AG20443 (cell line): ENCODE data around the gene WWOX.
"Not testable (repeated sequence)": the region's sequence is repeated elsewhere in the genome, so short reads cannot be mapped to it uniquely, and the experiment has no call there.

Experiments used
- DNase-seq: peaks from one replicate; pipeline ENCODE4 v3.0.0; 2012; ENCODE audit warnings: low spot score, mixed read lengths

WWOX gene

DNA sequence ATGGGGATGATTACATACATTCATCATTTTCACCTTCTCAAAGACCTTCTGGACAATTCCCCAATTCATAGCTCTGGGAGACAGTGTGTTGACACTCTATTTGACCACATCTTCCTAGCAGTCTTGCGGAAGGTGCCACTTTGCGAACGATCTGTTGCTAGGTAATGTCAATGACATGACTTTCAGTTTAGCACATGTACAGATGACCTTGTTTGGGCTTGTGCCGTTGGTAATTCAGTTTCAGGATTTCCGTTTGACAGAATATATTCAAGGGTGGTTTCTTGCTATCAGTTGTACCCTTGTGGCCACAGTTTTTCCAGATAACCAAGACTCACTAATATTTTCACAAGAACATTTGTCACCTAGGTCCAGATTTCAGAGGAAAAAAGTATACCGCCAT is 478.2 kb downstream of the WWOX start:
- no peak for DNase-seq

DNA sequence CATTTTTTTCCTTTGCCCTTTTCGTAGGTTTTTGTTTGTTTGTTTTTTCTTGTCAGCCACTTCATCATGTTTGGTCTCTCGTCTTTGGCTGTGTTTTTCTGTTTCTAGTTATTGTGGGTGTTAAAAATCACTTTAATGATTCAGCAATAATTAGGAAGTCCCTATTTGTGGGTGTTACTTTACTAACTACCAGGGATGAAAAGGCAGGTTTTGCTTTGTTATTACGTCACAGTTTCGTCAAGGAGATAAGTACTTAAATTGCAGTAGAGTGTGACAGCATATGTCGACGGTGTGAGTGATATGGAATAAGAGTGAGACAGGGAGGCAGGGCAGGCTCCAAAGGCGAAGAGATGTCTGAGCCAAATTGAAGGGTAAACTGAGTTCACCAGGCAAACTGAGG is 479.6 kb downstream of the WWOX start:
- DNase-seq = no peak

DNA sequence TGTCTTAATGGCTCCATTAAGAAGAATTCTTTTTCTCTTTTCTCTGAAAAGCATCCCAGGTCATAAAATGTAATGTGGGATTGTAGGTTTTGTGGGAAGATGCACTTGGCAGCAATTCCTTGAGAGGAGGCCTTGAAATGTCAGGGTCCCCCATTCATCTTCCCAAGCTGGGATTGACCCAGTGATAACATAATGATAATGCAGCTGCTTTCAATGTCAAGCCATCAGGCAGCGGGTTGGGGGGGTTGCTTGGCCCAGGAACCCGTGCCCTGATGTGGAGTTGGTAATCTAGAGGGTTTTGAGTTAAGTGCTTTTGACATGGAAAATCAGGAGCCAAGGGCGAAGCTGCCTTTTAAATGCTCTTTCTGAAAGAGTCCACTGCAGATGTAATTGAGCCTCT is 484.0 kb downstream of the WWOX start:
- no peak for DNase-seq

DNA sequence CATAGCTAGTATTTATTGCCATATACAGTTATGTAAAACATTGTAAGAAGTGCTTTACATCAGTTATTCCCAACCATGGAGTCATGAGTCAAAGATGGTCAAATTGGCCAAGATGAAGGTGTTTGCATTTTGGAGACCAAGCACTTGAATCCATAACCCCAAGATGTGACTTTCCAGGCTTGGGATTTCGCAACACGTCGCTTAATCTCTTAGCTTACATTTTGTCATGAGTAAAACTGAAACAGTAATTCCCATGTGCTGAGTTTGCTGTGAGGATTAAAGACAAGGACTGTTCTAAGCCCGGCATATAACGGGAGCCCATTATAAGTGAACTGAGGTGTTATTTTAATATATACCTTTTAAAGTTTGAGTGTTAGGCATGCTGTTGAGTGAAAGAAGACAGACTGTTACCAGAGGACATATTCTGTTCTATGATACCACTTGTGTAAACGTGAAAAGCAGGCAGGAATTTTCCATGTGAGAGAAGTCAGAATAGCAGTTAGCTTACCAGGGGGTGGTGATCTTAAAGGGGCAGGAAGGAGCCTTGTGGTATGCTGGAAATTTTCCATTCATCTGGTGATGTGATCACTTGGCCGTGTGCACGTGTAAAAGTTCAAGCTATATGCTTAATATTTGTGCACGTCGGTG is 484.9 kb downstream of the WWOX start:
- DNase-seq = no peak

DNA sequence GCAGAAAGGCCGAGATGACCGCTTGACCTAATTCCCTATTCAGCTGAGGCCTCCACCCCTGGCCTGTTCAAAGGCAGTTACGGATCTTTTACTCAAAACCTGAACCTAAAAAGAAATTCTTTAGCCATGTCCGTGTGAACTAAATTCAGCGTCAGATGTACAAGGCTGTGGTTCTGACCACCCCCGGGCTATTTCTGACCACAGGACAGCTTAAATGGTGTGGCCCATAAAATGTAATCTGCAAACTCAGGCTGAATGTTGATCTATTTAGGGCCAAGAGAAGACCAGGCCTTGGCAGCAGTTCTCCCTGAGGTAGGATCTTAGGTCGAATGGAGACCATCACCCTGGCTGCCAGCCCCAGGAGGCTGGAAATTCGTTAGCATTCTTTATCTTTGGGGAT is 485.5 kb downstream of the WWOX start:
- no peak for DNase-seq

DNA sequence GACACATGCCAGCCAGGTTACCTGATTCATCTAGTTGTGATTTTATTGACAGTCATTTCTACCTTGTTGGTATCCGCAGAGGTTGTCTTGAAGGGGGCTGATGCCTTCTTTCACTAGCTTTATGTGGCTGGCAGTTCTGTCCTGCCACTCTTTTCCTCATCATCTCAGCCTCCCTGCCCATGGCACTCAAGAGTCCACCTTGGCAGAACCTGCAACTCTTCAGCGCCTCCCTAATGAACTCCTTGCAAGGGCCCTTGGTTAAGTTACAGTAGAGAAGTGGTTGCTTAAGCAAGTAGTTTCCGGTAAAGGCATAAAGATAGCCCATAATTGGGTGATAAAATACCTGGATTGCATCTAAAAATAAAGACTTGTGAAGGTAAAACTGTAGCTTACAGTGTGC is 489.9 kb downstream of the WWOX start:
- no peak for DNase-seq

DNA sequence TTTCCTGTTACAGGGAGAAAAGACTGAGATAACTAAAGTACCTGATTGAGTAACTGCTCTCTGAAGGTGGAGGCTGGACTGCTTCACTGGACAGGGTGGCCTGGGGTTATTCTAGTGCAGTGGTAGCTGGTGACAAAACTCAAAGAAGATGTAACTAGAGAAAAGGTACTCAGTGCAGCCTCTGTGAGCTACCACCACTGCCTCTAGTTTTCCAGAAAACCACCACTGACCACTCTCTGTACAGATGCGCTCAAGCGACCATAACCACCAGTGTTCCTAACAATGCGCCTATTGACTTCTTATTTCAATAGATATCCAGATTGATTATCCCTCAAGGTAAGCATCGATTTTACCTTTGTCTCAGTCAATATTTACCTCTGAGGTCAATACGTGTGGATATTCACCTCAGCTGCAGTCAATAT is 492.2 kb downstream of the WWOX start:
- DNase-seq = no peak

DNA sequence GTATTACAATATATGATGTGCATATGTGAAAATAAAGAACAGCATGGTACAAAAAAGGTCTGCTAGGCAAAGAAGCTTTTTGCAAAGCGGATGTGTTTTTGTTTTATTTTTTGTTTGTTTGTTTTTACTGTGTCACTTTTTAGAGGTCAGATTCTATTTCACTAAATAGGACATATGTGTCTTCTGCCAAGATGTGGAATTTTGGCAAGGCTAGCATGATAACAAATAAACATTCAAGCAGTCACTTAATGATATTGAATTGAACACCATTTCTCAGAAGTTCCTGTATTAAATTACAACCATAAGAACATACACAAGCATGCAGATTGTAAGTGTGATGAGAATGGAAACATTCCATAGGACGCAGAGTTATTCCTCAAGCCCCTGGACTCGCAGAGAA is 492.7 kb downstream of the WWOX start:
- no peak for DNase-seq

DNA sequence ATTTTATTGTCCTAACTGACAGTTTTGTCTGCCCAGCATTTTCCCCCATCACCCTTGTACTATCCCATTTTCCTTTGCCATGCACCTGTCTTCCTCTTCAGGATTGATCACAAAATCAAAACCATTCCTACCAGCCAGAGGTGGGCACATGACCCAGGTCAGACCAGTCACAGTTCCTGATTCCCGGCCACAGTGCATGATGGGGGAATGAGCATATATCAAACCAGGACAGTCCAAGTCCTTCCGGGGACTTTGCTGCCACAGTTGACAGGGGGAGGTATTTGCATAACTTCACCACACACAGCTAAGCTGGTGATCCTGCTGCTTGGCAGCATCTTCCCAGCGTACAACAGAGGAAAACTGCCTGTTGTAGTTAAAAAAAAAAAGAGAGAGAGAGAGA is 493.9 kb downstream of the WWOX start:
- no peak for DNase-seq

DNA sequence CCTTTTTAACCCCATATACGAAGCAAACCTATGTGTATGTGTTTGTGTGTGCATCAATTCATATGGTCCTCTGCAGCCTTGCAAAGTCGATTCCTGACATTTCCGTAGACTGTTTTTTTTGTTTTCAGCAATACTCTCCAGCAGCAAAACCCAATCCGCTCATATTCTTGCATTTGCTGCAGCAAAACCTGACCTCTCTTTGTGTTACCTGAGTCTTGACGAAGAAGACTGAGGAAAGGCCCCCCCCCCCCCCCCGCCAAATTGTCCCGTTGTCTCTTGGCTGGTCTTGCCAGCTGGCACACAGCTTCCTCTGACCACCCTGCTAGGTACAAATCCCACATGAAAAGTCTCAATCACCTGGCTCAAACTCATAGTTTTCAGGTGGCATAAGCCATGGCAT is 494.7 kb downstream of the WWOX start:
- DNase-seq = no peak

DNA sequence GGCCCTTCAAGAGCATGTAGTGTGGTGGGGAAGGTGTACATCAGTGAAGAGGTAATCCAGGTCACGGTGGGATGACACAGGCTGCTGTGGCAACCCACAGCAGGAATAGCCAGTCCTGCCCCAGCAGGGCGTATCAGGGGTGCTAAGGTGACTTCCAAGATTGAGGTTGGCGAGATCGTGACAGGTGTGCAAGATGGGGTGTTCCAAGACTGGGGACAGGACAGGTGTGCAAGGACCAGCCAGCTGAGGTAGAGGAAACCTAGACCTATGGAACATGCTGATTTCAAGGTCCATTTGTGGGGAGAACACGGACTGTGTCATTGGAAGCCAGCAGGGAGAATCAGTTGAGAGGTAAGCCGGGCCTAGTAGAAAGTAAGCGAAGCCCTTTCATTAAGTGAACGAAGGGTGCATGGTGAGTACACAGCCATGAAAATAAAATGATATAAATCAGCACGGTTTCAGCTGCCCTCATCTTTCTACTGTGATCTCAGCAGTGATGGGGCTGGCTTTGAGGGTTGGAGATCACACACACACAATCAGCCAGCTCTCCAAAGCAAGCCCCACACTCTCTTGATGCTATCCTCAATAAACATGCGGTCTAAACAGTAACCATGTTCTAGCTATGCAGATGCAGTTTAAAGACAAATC is 497.0 kb downstream of the WWOX start:
- no peak for DNase-seq

DNA sequence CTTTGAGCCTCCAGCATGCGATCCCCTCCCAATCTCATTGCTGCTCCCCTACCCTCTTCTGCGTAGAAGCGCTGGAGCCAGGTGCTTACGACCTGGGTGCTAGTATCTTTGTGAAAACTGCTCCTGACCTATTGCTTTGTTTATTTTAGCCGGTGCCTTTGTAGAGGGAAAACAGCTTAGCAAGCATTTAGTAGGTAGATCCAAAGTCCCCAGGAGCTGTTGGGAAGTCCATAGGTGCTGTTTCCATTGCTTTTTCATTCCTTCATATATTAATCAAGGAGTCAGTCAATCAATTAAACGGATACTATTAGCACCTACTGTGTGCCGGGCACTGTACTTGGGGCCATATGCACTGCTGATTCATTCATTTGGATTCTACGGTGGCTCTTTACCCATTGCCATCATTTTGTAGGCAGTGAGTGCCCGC is 497.6 kb downstream of the WWOX start:
- no peak for DNase-seq

DNA sequence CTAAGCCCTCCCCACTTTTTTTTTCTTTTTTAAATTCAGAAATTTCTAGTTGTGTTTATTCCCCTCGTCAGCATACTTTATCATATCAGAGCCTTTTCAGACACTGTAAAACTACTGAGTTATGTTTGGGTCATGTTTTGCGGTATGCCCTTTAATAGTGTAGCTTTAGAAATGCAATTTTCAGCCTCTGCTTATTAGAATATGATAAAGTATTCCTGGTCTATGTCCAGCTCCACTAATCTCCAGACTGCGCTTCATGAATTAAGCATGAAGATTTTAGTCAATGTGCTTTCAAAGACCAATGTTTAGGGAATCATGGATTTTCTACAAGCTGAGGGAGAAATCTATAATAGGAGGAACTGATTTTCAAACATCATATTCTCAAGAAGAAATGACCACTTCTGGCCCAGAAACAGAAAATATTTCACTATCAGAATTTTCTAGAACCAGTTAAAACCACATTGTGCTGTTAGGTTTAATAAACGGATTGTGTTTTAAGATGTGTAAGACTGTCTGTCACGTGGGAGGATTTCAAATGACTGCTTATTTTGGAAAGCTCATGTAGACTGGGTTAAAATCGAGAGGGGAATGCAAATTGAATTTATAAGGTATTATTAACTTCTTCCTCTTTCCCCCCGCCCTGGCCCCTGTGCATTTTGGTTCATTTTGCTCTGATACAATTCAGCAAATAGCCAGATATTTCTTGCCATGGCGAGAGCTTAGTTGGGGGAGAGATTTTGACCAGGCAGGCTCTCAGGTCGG is 498.5 kb downstream of the WWOX start:
- no peak for DNase-seq

DNA sequence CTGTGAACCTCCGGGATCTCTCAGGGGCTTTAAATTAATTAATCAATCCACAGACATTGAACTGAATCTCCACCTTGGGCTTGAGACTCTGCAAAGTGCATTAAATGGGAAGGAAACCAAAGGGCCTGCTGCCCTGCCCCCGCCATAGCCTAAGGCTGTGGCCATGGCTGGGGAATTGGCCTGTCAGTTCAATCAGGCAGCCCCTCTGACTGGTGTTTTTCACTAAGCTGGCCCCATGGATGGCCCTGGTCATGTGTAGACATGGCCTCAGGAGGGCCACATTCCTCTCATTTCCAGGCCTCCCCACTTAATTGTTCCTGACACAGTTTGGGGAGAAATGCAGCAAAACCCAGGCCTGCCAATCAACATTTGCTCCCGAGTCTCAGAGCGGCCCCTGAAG is 499.8 kb downstream of the WWOX start:
- DNase-seq = no peak

DNA sequence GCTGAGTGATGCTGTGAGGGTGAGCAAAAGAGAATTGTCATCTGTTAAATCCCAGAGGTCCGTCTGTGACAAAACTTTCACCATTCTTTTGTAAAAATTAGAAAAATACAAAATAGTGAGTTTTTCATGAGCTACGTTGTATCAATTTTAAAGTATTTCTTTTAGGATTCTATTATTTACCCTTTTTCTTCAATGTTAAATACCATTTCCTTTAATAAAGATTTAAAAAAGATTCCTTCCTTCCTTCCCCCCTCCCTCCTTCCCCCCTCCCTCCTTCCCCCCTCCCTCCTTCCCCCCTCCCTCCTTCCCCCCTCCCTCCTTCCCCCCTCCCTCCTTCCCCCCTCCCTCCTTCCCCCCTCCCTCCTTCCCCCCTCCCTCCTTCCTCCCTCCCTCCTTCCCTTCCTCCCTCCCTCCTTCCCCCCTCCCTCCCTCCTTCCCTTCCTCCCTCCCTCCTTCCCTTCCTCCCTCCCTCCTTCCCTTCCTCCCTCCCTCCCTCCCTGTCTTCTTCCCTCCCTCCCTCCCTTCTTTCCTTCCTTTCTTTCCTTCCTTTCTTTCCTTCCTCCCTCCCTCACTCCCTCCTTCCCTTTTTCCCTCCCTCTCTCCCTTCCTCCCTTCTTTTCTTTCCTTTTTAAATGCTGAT is 505.1 kb downstream of the WWOX start:
- DNase-seq = not testable (repeated sequence)

DNA sequence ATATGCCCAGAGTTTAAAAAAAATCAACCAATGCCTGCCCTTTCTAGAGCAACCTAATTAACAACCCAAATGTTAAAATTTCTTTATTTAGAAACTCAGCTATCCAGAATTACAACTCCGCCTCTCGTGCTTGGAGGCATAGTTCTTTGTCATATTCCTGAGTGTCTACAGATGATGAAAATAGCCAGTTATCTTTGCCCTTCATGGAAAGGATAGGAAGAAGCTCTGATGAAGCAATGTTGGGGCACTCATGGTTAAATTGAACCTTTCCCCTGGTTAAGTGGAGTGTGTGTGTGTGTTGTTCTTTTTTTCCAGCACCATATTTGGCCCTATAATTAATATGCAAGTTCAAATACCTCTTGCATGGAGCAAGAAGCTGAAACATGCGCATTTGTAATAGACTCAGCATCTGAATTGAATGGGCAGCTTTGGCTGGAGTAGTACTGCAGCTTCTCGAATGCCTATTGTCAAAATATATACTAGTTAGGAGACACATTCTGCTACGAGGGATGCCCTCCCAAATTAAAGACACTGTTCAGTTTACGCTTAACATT is 506.2 kb downstream of the WWOX start:
- no peak for DNase-seq

DNA sequence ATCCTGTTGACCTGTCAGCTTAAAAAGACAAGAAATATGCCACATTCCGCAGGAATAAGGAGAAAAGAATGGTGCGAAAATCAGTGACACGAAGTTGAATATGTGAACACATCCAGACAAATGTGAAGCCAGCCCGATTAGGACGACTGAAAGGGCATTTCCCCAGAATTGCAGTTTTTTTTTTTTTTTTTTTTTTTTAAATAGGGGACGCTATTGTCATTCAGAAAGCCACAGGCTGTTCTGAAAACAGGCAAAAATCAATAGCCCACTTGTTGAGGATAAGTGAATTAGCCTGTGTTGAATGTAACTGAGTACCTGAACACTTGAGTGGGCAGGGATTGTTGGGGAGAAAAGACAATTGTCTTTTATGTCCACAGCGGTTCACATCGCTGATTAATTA is 507.1 kb downstream of the WWOX start:
- DNase-seq = no peak

DNA sequence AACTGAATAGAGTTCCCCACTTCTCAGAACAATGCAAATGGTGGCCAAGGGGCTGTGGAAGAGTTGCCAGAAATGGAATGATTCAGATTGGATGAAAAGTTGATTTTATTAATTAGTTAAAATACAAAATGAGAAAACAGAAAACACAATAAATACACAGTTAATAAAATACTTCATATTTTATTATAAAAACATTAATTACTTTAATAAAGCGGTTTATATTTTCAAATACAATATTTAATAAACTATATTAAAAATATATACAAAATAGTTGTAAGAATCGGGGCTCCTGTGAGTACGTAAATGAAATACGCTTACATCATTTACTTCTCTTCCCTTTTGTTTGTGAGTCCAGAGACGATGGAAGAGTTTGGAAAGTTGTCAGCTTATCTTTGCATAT is 507.6 kb downstream of the WWOX start:
- no peak for DNase-seq

DNA sequence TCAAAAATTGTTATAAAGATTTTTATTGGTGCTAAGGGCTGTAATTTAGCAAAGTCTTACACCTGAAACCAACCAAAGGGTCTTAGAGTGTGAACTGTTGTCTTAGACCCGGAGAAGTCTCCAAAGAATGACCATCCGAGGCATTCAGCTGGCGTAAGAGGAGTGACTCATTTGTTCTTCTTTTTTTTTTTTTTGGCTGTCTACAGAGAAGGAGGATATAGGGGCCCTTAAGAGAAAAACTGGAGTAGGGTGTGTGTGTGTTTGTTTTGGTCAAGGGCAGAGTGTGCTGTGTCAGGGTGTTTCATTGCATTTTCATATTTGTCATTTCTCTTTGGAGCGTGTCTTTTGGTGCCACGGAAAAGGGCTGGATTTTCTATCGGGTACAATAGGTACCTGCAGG is 508.0 kb downstream of the WWOX start:
- no peak for DNase-seq

DNA sequence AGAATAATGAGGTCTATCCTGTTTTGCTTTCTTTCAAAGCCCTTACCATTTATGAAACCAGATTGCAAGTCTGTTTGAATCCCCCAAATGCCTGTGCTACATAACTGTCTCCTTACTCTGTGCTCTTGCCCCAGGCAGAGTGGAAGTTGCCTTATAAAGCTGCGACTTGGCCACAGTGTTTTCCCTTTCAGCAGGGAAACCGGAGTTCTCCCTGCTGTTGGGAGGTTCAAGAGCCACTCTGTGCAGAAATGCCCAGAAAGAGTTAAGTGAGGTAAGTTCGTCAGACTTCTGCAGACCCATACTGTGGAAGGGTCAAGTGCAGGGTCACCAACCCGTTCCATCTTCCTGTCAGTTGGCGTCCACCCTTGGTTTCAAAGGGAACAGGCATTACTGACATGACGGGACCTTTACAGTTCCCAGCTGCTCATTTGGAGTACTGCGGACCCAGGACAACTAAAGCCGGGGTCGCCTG is 508.9 kb downstream of the WWOX start:
- DNase-seq = no peak

DNA sequence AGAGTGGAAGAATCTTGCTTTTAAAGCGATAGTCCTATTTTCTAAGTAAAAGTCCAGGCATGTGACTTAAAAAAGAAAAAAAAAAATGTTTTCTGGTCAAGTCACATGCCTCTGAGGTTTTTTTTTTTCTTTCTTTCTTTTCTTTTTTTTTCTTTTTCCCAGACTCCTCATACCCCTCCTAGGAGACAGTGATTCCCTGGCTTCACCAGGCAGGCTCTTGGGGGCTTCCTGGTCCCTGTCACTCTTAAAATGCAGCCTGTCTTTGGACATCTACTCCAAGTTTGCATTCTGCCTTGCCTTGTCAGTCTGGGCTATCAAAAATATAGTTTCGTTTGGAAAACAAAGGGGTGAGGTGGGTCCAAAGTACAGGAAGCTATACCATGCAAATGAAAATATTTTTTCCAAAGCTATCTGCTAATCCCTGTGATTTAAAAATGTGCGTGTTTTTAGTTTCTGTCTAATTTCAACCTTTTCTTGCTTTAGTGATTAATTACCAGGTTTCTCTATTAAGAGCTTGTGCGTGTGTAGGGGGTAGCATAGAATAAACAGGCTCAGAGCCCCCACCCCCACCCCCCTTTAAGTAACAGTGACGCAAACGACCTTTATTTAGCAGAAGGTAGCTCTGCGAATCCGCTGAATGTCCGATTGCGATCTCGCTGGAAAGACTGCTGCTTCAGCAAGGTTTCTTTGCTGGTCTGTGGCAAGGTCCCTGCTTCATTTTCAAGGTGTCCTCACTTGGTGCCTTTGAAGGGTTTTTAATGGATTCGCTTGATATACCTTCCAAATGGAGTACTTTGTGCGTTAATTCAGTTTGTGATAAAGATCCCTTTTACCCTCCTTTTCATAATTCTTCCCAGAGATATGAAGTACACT is 510.2 kb downstream of the WWOX start:
- DNase-seq = no peak

DNA sequence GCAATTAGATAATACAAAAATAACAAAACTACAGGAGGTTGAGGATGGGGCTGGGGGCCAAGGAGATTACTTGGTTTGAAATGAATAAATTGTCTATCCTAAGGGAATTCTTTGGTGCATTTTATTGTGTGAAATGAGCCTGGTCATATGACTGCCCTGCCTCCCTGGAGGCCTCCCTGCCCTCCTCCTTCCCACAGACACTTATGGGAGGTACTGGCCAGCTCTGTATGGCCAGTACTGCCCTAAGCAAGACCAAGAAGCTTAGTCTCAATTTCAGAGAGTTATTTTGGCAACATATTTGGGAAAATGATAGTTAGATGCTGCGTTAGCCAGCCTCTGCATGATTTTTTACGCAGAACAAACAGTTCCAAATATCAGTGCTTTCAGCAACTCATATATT is 511.9 kb downstream of the WWOX start:
- no peak for DNase-seq
